GM10847 (cell line): Measurements from ENCODE around the gene S100B.

Experiments used
- POLR2A ChIP-seq: IDR thresholded peaks from 2 replicates; pipeline ENCODE4 v1.6.1; 2011; ENCODE audit not compliant: insufficient read length; ENCODE audit errors: extremely low read depth

Gene S100B

GRCh38 chr21:46604975-46605766 lies at the start of gene S100B:
TSS of gene S100B (minus strand) at chr21:46605082. CDS start at chr21:46602415, 2,667 bp downstream.
- TF ChIP-seq POLR2A, result no peak

GRCh38 chr21:46651121-46651520 lies 46.2 kb upstream of the S100B start:
- TF ChIP-seq POLR2A, result no peak

GRCh38 chr21:46650476-46651098 lies 45.7 kb upstream of the S100B start:
- no peak for TF ChIP-seq POLR2A

- TF ChIP-seq POLR2A, result no peak
These were observed 44.5 kb upstream of the S100B start for GRCh38 chr21:46649356-46649755.

GRCh38 chr21:46648539-46648938 lies 43.7 kb upstream of the S100B start:
- no peak for TF ChIP-seq POLR2A

GRCh38 chr21:46646541-46647154 lies 41.8 kb upstream of the S100B start:
- no peak for TF ChIP-seq POLR2A

GRCh38 chr21:46645840-46646239 lies 41.0 kb upstream of the S100B start:
- TF ChIP-seq POLR2A, result no peak

- no peak for TF ChIP-seq POLR2A
These were observed 38.7 kb upstream of the S100B start for GRCh38 chr21:46643379-46644177.

GRCh38 chr21:46641656-46642055 lies 36.8 kb upstream of the S100B start:
- no peak for TF ChIP-seq POLR2A

GRCh38 chr21:46639489-46640386 lies 34.9 kb upstream of the S100B start:
- no peak for TF ChIP-seq POLR2A

- TF ChIP-seq POLR2A, result no peak
These were observed 33.3 kb upstream of the S100B start for GRCh38 chr21:46637952-46638746.

- no peak for TF ChIP-seq POLR2A
These were observed 31.8 kb upstream of the S100B start for GRCh38 chr21:46636550-46637285.

GRCh38 chr21:46636181-46636512 lies 31.3 kb upstream of the S100B start:
- TF ChIP-seq POLR2A, result no peak
